Stimulated activated naive CD8-positive, alpha-beta T cell treated with anti-CD3 and anti-CD28 coated beads, Interleukin-15, amount 100 ng/mL, for 72 hours (primary cell): ENCODE measurements around the gene GOLGA6L10.
"Not testable (repeated sequence)": the region's sequence is repeated elsewhere in the genome, so short reads cannot be mapped to it uniquely, and the experiment has no call there.

Experiments
- ATAC-seq: fragments of 150-1000 bp; cut with Tn5 transposase; 2 replicates; pipeline ENCODE4 v1.10.0; 2021; ENCODE audit warnings: mild to moderate bottlenecking, moderate library complexity
- DNase-seq, 2 donors: peaks; one replicate each; pipeline ENCODE4 v3.0.0; 2021 to 2022
- H3K27ac Mint-ChIP-seq, 2 donors: one replicate each; pipeline ENCODE4 v1.8.0; 2022; ENCODE audit warnings: mild to moderate bottlenecking in 2 of 2, mixed read lengths in 2 of 2, moderate library complexity in 2 of 2
- H3K27me3 Mint-ChIP-seq: one replicate; pipeline ENCODE4 v1.8.0; 2022; ENCODE audit warnings: mixed read lengths
- H3K4me1 Mint-ChIP-seq: one replicate; pipeline ENCODE4 v1.8.0; 2022; ENCODE audit warnings: mild to moderate bottlenecking, mixed read lengths
- H3K4me3 Mint-ChIP-seq, 2 donors: one replicate each; pipeline ENCODE4 v1.8.0; 2022; ENCODE audit warnings: mild to moderate bottlenecking in 2 of 2, mixed read lengths in 2 of 2, moderate library complexity in 1 of 2
- H3K9me3 Mint-ChIP-seq, 2 donors: one replicate each; pipeline ENCODE4 v1.8.0; 2022; ENCODE audit warnings: mixed read lengths in 2 of 2

GOLGA6L10 gene

GRCh38 chr15:82332711-82333602, 16.3 kb downstream of the GOLGA6L10 start:
- not testable (repeated sequence) for H3K9me3 Mint-ChIP-seq, H3K27me3 Mint-ChIP-seq, H3K4me1 Mint-ChIP-seq, ATAC-seq, DNase-seq, H3K4me3 Mint-ChIP-seq
- peak overlapping the region in 1 of 2 donors; percentile 34 for H3K27ac Mint-ChIP-seq

DNA sequence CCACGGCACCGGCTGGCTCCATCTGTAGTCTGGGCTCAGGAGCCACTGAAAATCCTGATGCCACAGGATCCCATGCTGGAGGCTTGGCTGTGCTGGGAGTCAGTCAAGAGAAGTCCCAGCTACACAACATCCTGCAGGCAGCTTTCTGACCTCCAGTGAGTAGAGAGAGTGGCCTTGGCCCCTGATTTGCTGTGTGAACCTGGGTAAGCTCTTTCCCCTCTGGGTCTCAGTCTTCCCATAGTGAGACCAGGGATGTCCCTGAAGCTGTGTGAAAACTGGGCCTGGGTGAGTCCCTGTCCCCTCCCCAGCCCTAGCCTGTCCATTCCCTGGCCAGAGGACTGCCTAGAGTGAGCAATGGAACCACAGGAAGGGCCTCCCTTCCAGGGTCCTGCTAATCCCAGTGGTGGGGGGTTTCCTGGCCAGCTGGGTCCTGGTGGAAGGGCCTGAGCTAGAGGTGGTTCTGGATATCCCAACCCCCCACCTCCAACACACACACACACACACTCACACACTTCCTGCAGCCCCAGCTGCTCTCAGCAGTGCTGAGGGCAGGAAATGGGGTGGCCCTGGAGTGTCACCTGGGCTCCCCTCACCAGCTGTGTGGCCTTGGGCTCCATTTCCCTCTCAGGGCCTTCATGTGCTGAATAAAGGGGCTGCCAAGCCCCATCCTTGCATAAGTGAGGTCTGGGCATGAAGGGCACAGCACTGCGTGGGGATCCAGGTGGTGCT, 17.5 kb downstream of the GOLGA6L10 start:
- not testable (repeated sequence) for H3K27ac Mint-ChIP-seq, H3K4me3 Mint-ChIP-seq, H3K4me1 Mint-ChIP-seq, H3K9me3 Mint-ChIP-seq, DNase-seq, H3K27me3 Mint-ChIP-seq
- ATAC-seq, result peak; percentile 74

- H3K27ac Mint-ChIP-seq, DNase-seq, H3K4me1 Mint-ChIP-seq, H3K27me3 Mint-ChIP-seq, H3K9me3 Mint-ChIP-seq, H3K4me3 Mint-ChIP-seq, ATAC-seq: not testable (repeated sequence)
Measured at GRCh38 chr15:82330921-82331320, 18.4 kb downstream of the GOLGA6L10 start.

GRCh38 chr15:82329039-82329438, 20.2 kb downstream of the GOLGA6L10 start:
- H3K27me3 Mint-ChIP-seq, DNase-seq, H3K4me3 Mint-ChIP-seq: not testable (repeated sequence)

DNA sequence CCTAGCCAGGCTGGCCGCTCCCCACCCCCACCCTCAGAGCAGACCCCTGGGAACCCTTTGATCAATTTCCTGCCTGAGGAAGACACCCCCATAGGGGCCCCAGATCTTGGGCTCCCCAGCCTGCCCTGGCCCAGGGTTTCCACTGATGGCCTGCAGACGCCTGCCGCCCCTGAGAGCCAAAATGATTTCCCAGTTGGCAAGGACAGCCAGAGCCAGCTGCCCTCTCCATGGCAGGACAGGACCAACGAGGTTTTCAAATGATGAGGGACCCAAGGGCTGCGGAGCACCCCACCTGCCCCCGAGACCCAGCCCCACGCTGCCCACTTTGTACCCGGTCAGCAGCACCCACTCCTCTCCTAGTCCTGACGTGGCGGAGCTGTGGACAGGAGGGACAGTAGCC, 21.9 kb downstream of the GOLGA6L10 start:
- DNase-seq, H3K9me3 Mint-ChIP-seq, H3K27ac Mint-ChIP-seq, ATAC-seq, H3K27me3 Mint-ChIP-seq, H3K4me3 Mint-ChIP-seq, H3K4me1 Mint-ChIP-seq: not testable (repeated sequence)

More at GRCh38 chr15:82329039-82329438, 20.2 kb downstream of the GOLGA6L10 start:
- H3K9me3 Mint-ChIP-seq, ATAC-seq, H3K27ac Mint-ChIP-seq, H3K4me1 Mint-ChIP-seq: not testable (repeated sequence)

GRCh38 chr15:82326896-82327295, 22.4 kb downstream of the GOLGA6L10 start:
- not testable (repeated sequence) for H3K4me1 Mint-ChIP-seq, H3K9me3 Mint-ChIP-seq, H3K27me3 Mint-ChIP-seq, H3K4me3 Mint-ChIP-seq, DNase-seq, ATAC-seq
- peak overlapping the region in 1 of 2 donors; percentile 57 for H3K27ac Mint-ChIP-seq

- not testable (repeated sequence) for H3K4me3 Mint-ChIP-seq, H3K27me3 Mint-ChIP-seq, H3K27ac Mint-ChIP-seq, H3K9me3 Mint-ChIP-seq, DNase-seq, ATAC-seq, H3K4me1 Mint-ChIP-seq
Measured at GRCh38 chr15:82325646-82326045, 23.6 kb downstream of the GOLGA6L10 start.

GRCh38 chr15:82324831-82325230, 24.4 kb downstream of the GOLGA6L10 start:
- not testable (repeated sequence) for H3K27ac Mint-ChIP-seq, ATAC-seq, H3K4me3 Mint-ChIP-seq, DNase-seq, H3K9me3 Mint-ChIP-seq, H3K27me3 Mint-ChIP-seq, H3K4me1 Mint-ChIP-seq

DNA sequence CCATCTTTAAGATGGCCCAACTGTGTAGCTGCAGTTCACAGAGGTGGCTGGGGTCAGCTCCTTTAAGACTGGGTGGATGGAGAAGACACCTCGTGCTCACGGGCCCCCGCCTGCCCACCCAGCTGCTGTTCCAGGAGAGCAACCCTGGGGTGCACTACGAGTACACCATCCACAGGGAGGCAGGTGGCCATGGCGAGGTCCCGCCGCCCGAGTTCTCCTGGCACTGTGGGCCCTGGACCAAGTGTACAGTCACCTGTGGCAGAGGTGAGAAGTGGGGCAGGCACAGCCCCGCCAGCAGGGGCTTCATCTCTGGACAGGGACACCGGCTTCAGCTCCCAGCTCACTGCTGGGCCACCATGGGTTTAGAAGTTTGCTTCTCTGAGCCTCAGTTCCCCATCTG, 26.8 kb downstream of the GOLGA6L10 start:
- not testable (repeated sequence) for H3K4me1 Mint-ChIP-seq, ATAC-seq, H3K4me3 Mint-ChIP-seq, H3K9me3 Mint-ChIP-seq, DNase-seq, H3K27ac Mint-ChIP-seq, H3K27me3 Mint-ChIP-seq

GRCh38 chr15:82320861-82321260, 28.4 kb downstream of the GOLGA6L10 start:
- DNase-seq, H3K4me1 Mint-ChIP-seq, H3K27ac Mint-ChIP-seq, H3K27me3 Mint-ChIP-seq, H3K4me3 Mint-ChIP-seq, H3K9me3 Mint-ChIP-seq: not testable (repeated sequence)
- ATAC-seq, result peak; percentile 32

- not testable (repeated sequence) for ATAC-seq, H3K9me3 Mint-ChIP-seq, H3K4me3 Mint-ChIP-seq, DNase-seq, H3K4me1 Mint-ChIP-seq, H3K27ac Mint-ChIP-seq, H3K27me3 Mint-ChIP-seq
Measured at GRCh38 chr15:82319522-82320278, 29.6 kb downstream of the GOLGA6L10 start.

DNA sequence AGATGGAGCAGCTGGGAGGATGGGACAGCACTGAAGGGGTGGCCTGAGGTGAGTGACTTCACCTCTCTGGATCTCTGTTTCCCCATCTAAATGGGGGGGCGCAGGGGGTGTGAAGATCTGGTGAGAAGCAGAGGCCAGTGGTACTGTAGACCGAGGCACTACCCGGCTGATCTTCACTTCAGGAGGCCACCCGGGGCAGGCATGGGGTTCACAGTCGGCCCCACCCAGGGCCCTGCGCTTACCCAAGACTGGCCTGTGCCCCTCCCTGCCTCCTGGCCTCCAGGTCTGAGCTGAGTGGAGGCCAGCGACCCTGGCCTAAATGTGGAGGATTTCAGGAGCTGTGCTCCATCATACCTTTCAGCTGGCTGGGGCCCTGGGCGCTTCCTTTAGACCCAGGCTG, 31.0 kb downstream of the GOLGA6L10 start:
- peak; percentile 5 for ATAC-seq
- not testable (repeated sequence) for H3K9me3 Mint-ChIP-seq, H3K4me1 Mint-ChIP-seq, DNase-seq, H3K27me3 Mint-ChIP-seq, H3K4me3 Mint-ChIP-seq
- H3K27ac Mint-ChIP-seq, result peak overlapping the region in 1 of 2 donors; percentile 78

DNA sequence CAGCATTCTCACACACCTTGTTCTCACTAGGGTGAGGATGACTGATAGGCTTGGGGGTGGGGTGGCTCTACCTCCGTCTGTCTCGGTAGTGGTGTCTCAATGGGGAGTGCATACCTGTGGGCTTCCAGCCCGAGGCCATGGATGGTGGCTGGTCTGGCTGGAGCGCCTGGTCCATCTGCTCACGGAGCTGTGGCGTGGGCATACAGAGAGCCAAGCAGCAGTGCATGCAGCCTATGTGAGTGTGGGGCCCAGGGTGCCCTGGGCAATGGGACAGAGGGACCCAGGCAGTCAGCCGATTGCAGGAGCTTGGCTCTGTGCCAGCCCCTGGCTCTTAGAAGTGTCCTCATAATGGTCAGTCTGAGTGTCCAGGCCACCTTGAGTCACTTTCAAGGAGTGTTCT, 31.8 kb downstream of the GOLGA6L10 start:
- H3K4me1 Mint-ChIP-seq, H3K27me3 Mint-ChIP-seq, DNase-seq, H3K27ac Mint-ChIP-seq, ATAC-seq, H3K4me3 Mint-ChIP-seq, H3K9me3 Mint-ChIP-seq: not testable (repeated sequence)

DNA sequence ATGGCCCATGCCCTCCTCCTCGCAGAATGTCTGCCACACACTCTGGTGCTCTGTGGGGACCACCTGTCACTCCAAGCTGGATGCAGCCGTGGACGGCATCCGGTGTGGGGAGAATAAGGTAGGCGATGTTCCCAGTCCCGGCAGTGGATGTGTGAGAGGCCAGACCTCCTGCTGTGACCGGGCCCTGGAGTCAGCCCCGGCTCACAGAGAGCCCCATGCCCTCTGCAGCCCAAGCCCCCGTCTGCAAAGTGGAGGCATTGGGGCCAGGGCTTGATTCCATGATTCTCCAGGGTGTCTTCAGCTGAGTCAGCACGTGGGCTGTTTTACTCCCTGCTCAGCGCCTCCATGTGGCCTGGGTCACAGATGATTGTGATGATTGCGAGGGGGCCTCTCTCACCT, 32.2 kb downstream of the GOLGA6L10 start:
- DNase-seq (no peak), ATAC-seq (no peak)
- H3K27ac Mint-ChIP-seq, result no peak overlapping the region
- no peak overlapping the region for H3K4me3 Mint-ChIP-seq
- H3K4me1 Mint-ChIP-seq, result no peaks in the 10 kb centered on the region
- no peaks in the 10 kb centered on the region for H3K9me3 Mint-ChIP-seq
- no peaks in the 10 kb centered on the region for H3K27me3 Mint-ChIP-seq

GRCh38 chr15:82316247-82317090, 32.8 kb downstream of the GOLGA6L10 start:
- not testable (repeated sequence) for DNase-seq, H3K9me3 Mint-ChIP-seq, H3K4me1 Mint-ChIP-seq, H3K4me3 Mint-ChIP-seq, H3K27me3 Mint-ChIP-seq
- H3K27ac Mint-ChIP-seq, result peak overlapping the region in 1 of 2 donors; percentile 86
- ATAC-seq, result peak; percentile 38
